C4-2B (cell line): ENCODE data around the gene SEMA4B.

Experiments
- H3K27ac ChIP-seq: fragments of 450-650 bp; 2 replicates; pipeline ENCODE4 v1.5.1; 2017
- CTCF ChIP-seq: fragments of 450-650 bp; conservative IDR thresholded peaks from 2 replicates; pipeline ENCODE4 v1.5.1; 2017; ENCODE audit warnings: mild to moderate bottlenecking
- ZFX ChIP-seq: fragments of 450-650 bp; IDR thresholded peaks from 2 replicates; pipeline ENCODE4 v1.6.1; 2017

Gene SEMA4B

GRCh38 chr15:90171623-90172022, 29.5 kb upstream of the SEMA4B start:
- TF ChIP-seq CTCF (no peak), ZFX (no peak)
- H3K27ac ChIP-seq, result no peak overlapping the region

GRCh38 chr15:90173372-90173771, 27.8 kb upstream of the SEMA4B start:
- TF ChIP-seq CTCF (no peak), ZFX (no peak)
- no peak overlapping the region for H3K27ac ChIP-seq

DNA sequence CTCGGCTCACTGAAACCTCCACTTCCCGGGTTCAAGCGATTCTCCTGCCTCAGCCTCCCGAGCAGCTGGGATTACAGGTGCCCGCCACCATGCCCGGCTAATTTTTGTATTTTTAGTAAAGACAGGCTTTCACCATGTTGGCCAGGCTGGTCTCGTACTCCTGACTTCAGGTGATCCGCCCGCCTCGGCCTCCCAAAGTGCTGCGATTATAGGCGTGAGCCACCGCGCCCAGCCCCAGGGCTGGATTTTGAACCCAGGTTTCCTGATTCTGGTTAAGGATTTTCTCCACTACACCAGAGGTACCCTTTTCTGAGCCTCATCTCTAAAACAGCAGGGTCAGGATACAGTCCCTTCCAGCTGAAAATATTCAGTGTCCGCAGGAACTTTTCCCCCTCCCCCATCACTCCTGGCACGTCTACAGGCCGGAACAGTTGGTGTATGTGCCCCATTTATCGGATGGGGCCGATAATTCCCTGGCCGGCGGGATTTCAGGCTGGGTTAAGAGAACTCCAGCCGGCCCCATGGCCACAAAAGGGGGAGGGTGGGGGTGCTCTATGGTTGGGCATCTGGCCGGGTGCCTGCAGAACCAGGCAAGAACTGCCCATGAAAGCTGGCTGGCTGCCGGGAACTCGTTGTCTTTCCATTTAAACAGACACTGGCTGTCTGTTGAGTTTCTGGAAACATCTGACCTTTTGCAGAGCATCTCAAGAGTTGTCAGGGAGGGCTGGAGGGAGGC, 26.8 kb upstream of the SEMA4B start:
- TF ChIP-seq ZFX (no peak), CTCF (no peak)
- no peak overlapping the region for H3K27ac ChIP-seq

DNA sequence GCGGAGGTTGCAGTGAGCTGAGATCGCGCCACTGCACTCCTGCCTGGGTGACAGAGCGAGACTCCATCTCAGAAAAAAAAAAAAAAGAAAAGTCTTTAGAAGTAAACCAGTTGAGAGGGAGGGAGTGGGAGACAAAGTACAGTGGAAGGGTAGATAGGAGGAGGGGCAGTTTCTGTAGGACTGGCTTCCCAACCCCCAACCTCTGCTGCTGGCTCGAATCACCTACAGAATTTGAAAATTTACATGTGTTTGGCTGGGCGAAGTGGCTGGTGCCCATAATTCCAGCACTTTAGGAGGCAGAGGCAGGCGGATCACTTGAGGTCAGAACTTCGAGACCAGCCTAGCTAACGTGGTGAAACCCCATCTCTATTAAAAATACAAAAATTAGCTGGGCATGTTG, 24.1 kb upstream of the SEMA4B start:
- TF ChIP-seq CTCF (no peak), ZFX (no peak)
- H3K27ac ChIP-seq, result no peak overlapping the region

- no peak overlapping the region for H3K27ac ChIP-seq
- no peak for TF ChIP-seq CTCF
- no peak for TF ChIP-seq ZFX
Observed at GRCh38 chr15:90178468-90179435, 22.4 kb upstream of the SEMA4B start.

DNA sequence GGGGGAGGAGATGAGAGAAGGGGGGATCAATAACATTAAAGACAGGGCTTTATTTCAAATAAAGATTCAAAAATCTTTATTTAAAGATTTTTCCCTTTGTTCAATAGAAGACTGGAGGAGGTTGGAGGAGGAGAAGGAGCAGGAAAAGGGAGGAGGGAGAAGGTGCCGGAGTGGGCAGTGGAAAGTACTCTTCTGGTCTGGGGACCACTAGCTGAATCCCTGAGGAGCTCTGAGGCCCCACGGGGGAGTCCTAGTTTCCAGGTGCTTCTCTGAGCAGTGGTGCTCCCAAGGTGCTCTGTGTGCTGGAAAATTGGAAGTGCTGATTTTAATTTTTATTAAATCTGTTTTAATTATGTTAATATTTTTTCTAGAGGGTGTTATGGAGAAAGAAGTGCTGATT, 19.4 kb upstream of the SEMA4B start:
- no peak for TF ChIP-seq ZFX
- no peak for TF ChIP-seq CTCF
- H3K27ac ChIP-seq, result no peak overlapping the region
